Left forelimb (tissue), 1 donor: ENCODE data around the gene ALDH16A1.
A peak's percentile ranks its signal among the peaks of the same experiment; 100 is the strongest.

ENCODE experiments used
- DNase-seq: peaks from one replicate; pipeline ENCODE4 v3.0.0-alpha.2; 2018; ENCODE audit warnings: low spot score

ALDH16A1 gene

GRCh38 chr19:49488863-49489537 is 36.0 kb downstream of the ALDH16A1 start:
- DNase-seq: no peak

GRCh38 chr19:49489601-49490167 is 36.7 kb downstream of the ALDH16A1 start:
- DNase-seq: no peak

- DNase-seq: no peak
Observed at GRCh38 chr19:49490287-49491029, 37.4 kb downstream of the ALDH16A1 start.

GRCh38 chr19:49491030-49491803 is 38.2 kb downstream of the ALDH16A1 start:
- DNase-seq: no peak

GRCh38 chr19:49491804-49492572 is 39.0 kb downstream of the ALDH16A1 start:
- DNase-seq: no peak

- DNase-seq: no peak
Observed at GRCh38 chr19:49492573-49493405, 39.8 kb downstream of the ALDH16A1 start.

GRCh38 chr19:49496574-49497008 is 43.6 kb downstream of the ALDH16A1 start:
- DNase-seq: no peak

GRCh38 chr19:49497047-49497788 is 44.2 kb downstream of the ALDH16A1 start:
- DNase-seq: no peak

- peak; percentile 59 for DNase-seq
Observed at GRCh38 chr19:49497789-49498103, 44.7 kb downstream of the ALDH16A1 start.

- DNase-seq: no peak
Observed at GRCh38 chr19:49498475-49498874, 45.5 kb downstream of the ALDH16A1 start.

GRCh38 chr19:49499030-49499670 is 46.1 kb downstream of the ALDH16A1 start:
- DNase-seq: no peak

GRCh38 chr19:49502866-49503581 is 50.0 kb downstream of the ALDH16A1 start:
- peak; percentile 77 for DNase-seq

- DNase-seq: no peak
Observed at GRCh38 chr19:49503582-49503962, 50.5 kb downstream of the ALDH16A1 start.

GRCh38 chr19:49506575-49507105 is 53.6 kb downstream of the ALDH16A1 start:
- DNase-seq: peak; percentile 64

- peak; percentile 54 for DNase-seq
Observed at GRCh38 chr19:49507803-49508494, 54.9 kb downstream of the ALDH16A1 start.

- peak; percentile 84 for DNase-seq
Observed at GRCh38 chr19:49512970-49513745, 60.1 kb downstream of the ALDH16A1 start.

- DNase-seq: no peak
Observed at GRCh38 chr19:49513746-49514118, 60.7 kb downstream of the ALDH16A1 start.
